GM18517 (cell line): ENCODE results near the gene PHGDH.

Experiments used
- ATAC-seq: cut with Tn5 transposase; IDR thresholded peaks from one replicate; pipeline ENCODE4 v1.9.1; 2021; ENCODE audit warnings: mild to moderate bottlenecking, moderate library complexity; ENCODE audit not compliant: unreplicated experiment

Gene PHGDH

GRCh38 chr1:119731060-119731459 lies 19.3 kb downstream of the PHGDH start:
- no peak for ATAC-seq

- no peak for ATAC-seq
Observed at GRCh38 chr1:119731741-119732430, 20.2 kb downstream of the PHGDH start.

GRCh38 chr1:119732465-119733168 lies 20.9 kb downstream of the PHGDH start:
- ATAC-seq = no peak

- ATAC-seq = no peak
Observed at GRCh38 chr1:119733754-119734153, 22.0 kb downstream of the PHGDH start.

GRCh38 chr1:119735217-119735616 lies 23.5 kb downstream of the PHGDH start:
- no peak for ATAC-seq

GRCh38 chr1:119736649-119737039 lies 24.9 kb downstream of the PHGDH start:
- ATAC-seq = no peak

- ATAC-seq = no peak
Observed at GRCh38 chr1:119737040-119737682, 25.4 kb downstream of the PHGDH start.

GRCh38 chr1:119738100-119738720 lies 26.5 kb downstream of the PHGDH start:
- ATAC-seq = no peak

- no peak for ATAC-seq
Observed at GRCh38 chr1:119739150-119739549, 27.4 kb downstream of the PHGDH start.

- no peak for ATAC-seq
Observed at GRCh38 chr1:119740261-119740660, 28.5 kb downstream of the PHGDH start.

GRCh38 chr1:119740896-119741780 lies 29.4 kb downstream of the PHGDH start:
- no peak for ATAC-seq

GRCh38 chr1:119742202-119742601 lies 30.5 kb downstream of the PHGDH start:
- no peak for ATAC-seq

- no peak for ATAC-seq
Observed at GRCh38 chr1:119742677-119743076, 30.9 kb downstream of the PHGDH start.

- ATAC-seq = no peak
Observed at GRCh38 chr1:119743308-119743707, 31.6 kb downstream of the PHGDH start.

GRCh38 chr1:119743776-119744597 lies 32.3 kb downstream of the PHGDH start:
- ATAC-seq = peak; percentile 71

- no peak for ATAC-seq
Observed at GRCh38 chr1:119744598-119744942, 32.8 kb downstream of the PHGDH start.

GRCh38 chr1:119745034-119745433 lies 33.3 kb downstream of the PHGDH start:
- no peak for ATAC-seq

GRCh38 chr1:119747451-119747850 lies 35.7 kb downstream of the PHGDH start:
- ATAC-seq = no peak

- ATAC-seq = no peak
Observed at GRCh38 chr1:119748040-119748439, 36.3 kb downstream of the PHGDH start.

GRCh38 chr1:119752592-119752991 lies 40.9 kb downstream of the PHGDH start:
- ATAC-seq = no peak
